ENCODE results near the gene RASGRF1. TPM values are rescaled to one million over a fixed set of nuclear protein-coding genes. Genes with fewer than 3 reads are reported as not detected.

The RASGRF1 gene
- total RNA-seq, 3 donors from 2014 or later = 0.22 to 0.35 TPM; not detected in 1

DNA sequence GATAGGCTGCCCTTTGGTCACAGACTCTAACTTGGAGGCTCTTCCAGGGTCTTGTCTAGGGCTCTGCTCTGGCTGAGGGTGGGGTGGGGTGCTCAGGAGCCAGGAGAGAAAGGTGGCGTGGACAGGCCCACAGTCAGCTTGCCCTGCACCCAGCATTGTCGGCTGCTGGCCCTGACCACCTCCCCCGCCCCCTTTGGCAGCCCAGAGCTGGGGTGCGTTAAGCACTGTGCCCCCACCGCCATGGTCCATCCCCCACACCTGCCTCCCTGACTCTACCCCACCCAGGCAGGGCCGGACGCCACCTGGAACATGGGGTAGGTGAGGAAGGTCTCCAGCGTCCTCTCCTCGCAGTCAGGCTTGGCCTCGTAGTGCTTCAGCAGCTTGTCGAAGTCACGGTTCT is 58.8 kb downstream of the RASGRF1 start:
- Histone ChIP-seq H3K9me3 (no peaks in the 10 kb centered on the region), H3K36me3 (ENCODE audit: low read depth) (no peaks in the 10 kb centered on the region), H3K4me3 (no peak overlapping the region), H3K4me1 (ENCODE audit: low read depth) (no peaks in the 10 kb centered on the region)
- DNase-seq (no peak), ATAC-seq (no peak)
- TF ChIP-seq CTCF (IDR thresholded peaks at IDR 0.05) = no peak
- intact Hi-C loops (cut with DNase I, micrococcal nuclease) = loop anchor here in 1 of 2 donors (10.0 kb wide), 1 partner anchor 153 kb away; no protein-coding TSS in a partner anchor

DNA sequence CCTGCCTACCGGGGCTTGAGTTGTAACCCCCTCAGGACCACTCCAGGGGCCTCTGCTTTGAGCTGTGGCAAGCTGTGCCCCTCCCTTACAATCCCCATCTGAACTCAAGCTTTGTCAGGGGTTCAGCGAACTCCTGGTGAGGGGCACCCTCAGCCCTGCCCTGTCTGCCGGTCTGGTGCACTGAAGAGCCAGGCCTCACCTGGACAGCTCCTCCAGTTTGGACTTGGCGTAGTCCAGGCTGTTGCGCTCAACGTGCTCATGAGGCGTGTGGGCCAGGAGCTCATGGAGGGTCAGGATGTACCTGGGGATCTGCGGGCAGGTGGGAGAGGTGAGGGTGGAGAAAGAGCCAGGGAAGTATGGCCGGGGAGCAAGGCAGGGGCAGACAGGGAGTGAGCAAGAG is 59.4 kb downstream of the RASGRF1 start:
- Histone ChIP-seq H3K4me1 (ENCODE audit: low read depth) (no peaks in the 10 kb centered on the region), H3K36me3 (ENCODE audit: low read depth) (no peaks in the 10 kb centered on the region), H3K4me3 (no peak overlapping the region), H3K9me3 (no peaks in the 10 kb centered on the region)
- ATAC-seq (no peak), DNase-seq (no peak)
- no peak for TF ChIP-seq CTCF (IDR thresholded peaks at IDR 0.05)
- intact Hi-C loops (cut with DNase I, micrococcal nuclease) = loop anchor here in 1 of 2 donors (10.0 kb wide), 1 partner anchor 154 kb away; no protein-coding TSS in a partner anchor

- H3K36me3 ChIP-seq (ENCODE audit: low read depth) = no peaks in the 10 kb centered on the region
- DNase-seq (no peak), ATAC-seq (no peak)
- intact Hi-C loops (cut with DNase I, micrococcal nuclease) = loop anchor here in 1 of 2 donors (10.0 kb wide), 1 partner anchor 154 kb away; no protein-coding TSS in a partner anchor
- H3K4me1 ChIP-seq (ENCODE audit: low read depth) = no peaks in the 10 kb centered on the region
- no peak for TF ChIP-seq CTCF (IDR thresholded peaks at IDR 0.05)
- H3K4me3 ChIP-seq = no peak overlapping the region
- H3K9me3 ChIP-seq = no peaks in the 10 kb centered on the region
Observed at GRCh38 chr15:79030470-79030869, 60.1 kb downstream of the RASGRF1 start.

DNA sequence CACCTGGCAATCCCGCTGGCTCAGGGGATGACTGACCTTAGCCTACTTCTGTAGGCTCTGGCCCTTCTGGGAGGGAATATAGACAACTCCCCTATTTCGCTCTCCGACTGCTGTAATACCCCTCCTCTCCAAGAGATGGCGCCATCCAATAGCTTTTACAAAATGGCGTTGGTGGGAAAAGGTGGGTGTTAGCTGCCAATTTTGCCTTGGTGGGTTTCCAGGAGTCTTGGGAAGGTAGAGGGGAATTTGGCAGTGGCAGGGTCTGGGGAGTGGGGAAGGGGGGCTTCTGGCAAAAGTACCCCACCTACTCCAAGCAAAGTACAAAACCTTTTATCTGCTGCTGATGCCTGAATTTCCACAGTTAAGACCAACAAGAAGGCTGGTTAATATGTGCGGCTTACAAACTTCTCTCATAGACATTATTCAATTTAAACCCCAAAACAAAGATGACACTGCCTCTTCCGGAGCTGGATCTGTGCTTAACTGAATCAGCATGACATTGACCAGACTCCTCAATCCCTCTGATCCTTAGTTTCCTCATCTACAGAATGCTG is 62.1 kb downstream of the RASGRF1 start:
- Histone ChIP-seq H3K36me3 (ENCODE audit: low read depth) (no peaks in the 10 kb centered on the region), H3K4me1 (ENCODE audit: low read depth) (no peaks in the 10 kb centered on the region), H3K9me3 (no peaks in the 10 kb centered on the region), H3K4me3 (no peak overlapping the region)
- DNase-seq (peak in 1 of 3 donors; percentile 43), ATAC-seq (no peak)
- peak; percentile 32 for TF ChIP-seq CTCF (IDR thresholded peaks at IDR 0.05)
- intact Hi-C loops (cut with DNase I, micrococcal nuclease) = loop anchor here in 1 of 2 donors (5.0 kb wide), 1 partner anchor 154 kb away; no protein-coding TSS in a partner anchor

GRCh38 chr15:79027532-79028410 is 62.8 kb downstream of the RASGRF1 start:
- Histone ChIP-seq H3K4me1 (ENCODE audit: low read depth) (no peaks in the 10 kb centered on the region), H3K4me3 (no peak overlapping the region), H3K9me3 (no peaks in the 10 kb centered on the region), H3K36me3 (ENCODE audit: low read depth) (no peaks in the 10 kb centered on the region)
- intact Hi-C loops (cut with DNase I, micrococcal nuclease) = loop anchor here in 1 of 2 donors (5.0 kb wide), 1 partner anchor 155 kb away; no protein-coding TSS in a partner anchor
- TF ChIP-seq CTCF (IDR thresholded peaks at IDR 0.05) = no peak
- DNase-seq (no peak), ATAC-seq (no peak)
